ENCODE measurements around the gene PSMC3.

Gene PSMC3

GRCh38 chr11:47388697-47389576 is 37.3 kb downstream of the PSMC3 start:
- Histone ChIP-seq H3K9ac (ENCODE audit: low read depth, low read length, poor library complexity) (peak overlapping the region; percentile 57), H3K79me1 (ENCODE audit: low read depth, low read length) (no peaks in the 10 kb centered on the region), H3K27me3 (ENCODE audit: control insufficient read depth in 3 of 3, insufficient read depth in 3 of 3, low read depth in 1 of 3, low read length in 3 of 3) (peaks cover 0 to 5% (median 0%) of the 10 kb centered on the region in 3 experiments), H3K4me2 (ENCODE audit: insufficient read depth, low read length, poor library complexity, severe bottlenecking) (no peak overlapping the region), H3K4me3 (ENCODE audit: low read length in 2 of 2) (no peak overlapping the region), H3K14ac (ENCODE audit: low read length) (no peak overlapping the region), H4K91ac (ENCODE audit: low read depth, low read length, poor library complexity) (no peak overlapping the region), H3K4me1 (ENCODE audit: control insufficient read depth in 2 of 2, insufficient read depth in 1 of 2, low read depth in 1 of 2, low read length in 2 of 2) (peaks cover 0 to 6% of the 10 kb centered on the region in 2 donors), H3K36me3 (replicated peaks in 1 of 2; ENCODE audit: control insufficient read depth in 2 of 2, insufficient read depth in 2 of 2, low read length in 2 of 2) (no peaks in the 10 kb centered on the region), H2BK12ac (ENCODE audit: low read length) (no peak overlapping the region), H2BK15ac (ENCODE audit: low read length) (peak overlapping the region; percentile 90), H3K9me3 (replicated peaks in 1 of 2; ENCODE audit: control insufficient read depth in 2 of 2, insufficient read depth in 1 of 2, low read depth in 1 of 2, low read length in 2 of 2) (no peaks in the 10 kb centered on the region), H2AK5ac (ENCODE audit: low read depth, low read length) (peak overlapping the region; percentile 71), H3K4ac (ENCODE audit: low read length) (no peak overlapping the region), H2AFZ (ENCODE audit: low read length) (peak overlapping the region; percentile 72), H2BK5ac (ENCODE audit: low read length) (peak overlapping the region; percentile 26), H3K23ac (ENCODE audit: low read depth, low read length, poor library complexity) (peak overlapping the region; percentile 35), H3K27ac (replicated peaks; ENCODE audit: low read length) (no peak overlapping the region), H4K8ac (ENCODE audit: low read depth, low read length) (peak overlapping the region; percentile 33), H2BK120ac (ENCODE audit: low read depth, low read length) (no peak overlapping the region), H3K18ac (ENCODE audit: low read length) (peak overlapping the region; percentile 92)
- DNase-seq (ENCODE audit: low spot score) = no peak
- WGBS, 2 donors (ENCODE audit: extremely low coverage in 2 of 2, insufficient read length in 2 of 2, insufficient replicate concordance in 1 of 2) = no CpG with 5 or more reads among the region's 28 CpGs

- peak overlapping the region; percentile 33 for H4K8ac ChIP-seq (ENCODE audit: low read depth, low read length)
- H3K4me3 ChIP-seq (ENCODE audit: low read length in 2 of 2) = no peak overlapping the region
- no peak for DNase-seq (ENCODE audit: low spot score)
- WGBS, 2 donors (ENCODE audit: extremely low coverage in 2 of 2, insufficient read length in 2 of 2, insufficient replicate concordance in 1 of 2) = no CpG with 5 or more reads among the region's 13 CpGs
- peak overlapping the region; percentile 72 for H3K18ac ChIP-seq (ENCODE audit: low read length)
- no peak overlapping the region for H2BK120ac ChIP-seq (ENCODE audit: low read depth, low read length)
- no peaks in the 10 kb centered on the region for H3K79me1 ChIP-seq (ENCODE audit: low read depth, low read length)
- H3K9ac ChIP-seq (ENCODE audit: low read depth, low read length, poor library complexity) = peak overlapping the region; percentile 32
- H2AFZ ChIP-seq (ENCODE audit: low read length) = peak overlapping the region; percentile 72
- no peak overlapping the region for H3K14ac ChIP-seq (ENCODE audit: low read length)
- peaks cover 0 to 5% (median 0%) of the 10 kb centered on the region in 3 experiments for H3K27me3 ChIP-seq (ENCODE audit: control insufficient read depth in 3 of 3, insufficient read depth in 3 of 3, low read depth in 1 of 3, low read length in 3 of 3)
- no peak overlapping the region for H3K4me2 ChIP-seq (ENCODE audit: insufficient read depth, low read length, poor library complexity, severe bottlenecking)
- H3K9me3 ChIP-seq (replicated peaks in 1 of 2; ENCODE audit: control insufficient read depth in 2 of 2, insufficient read depth in 1 of 2, low read depth in 1 of 2, low read length in 2 of 2) = no peaks in the 10 kb centered on the region
- H3K36me3 ChIP-seq (replicated peaks in 1 of 2; ENCODE audit: control insufficient read depth in 2 of 2, insufficient read depth in 2 of 2, low read length in 2 of 2) = no peaks in the 10 kb centered on the region
- no peak overlapping the region for H3K4ac ChIP-seq (ENCODE audit: low read length)
- peak overlapping the region; percentile 18 for H2BK12ac ChIP-seq (ENCODE audit: low read length)
- H2BK15ac ChIP-seq (ENCODE audit: low read length) = no peak overlapping the region
- peak overlapping the region; percentile 24 for H2AK5ac ChIP-seq (ENCODE audit: low read depth, low read length)
- no peak overlapping the region for H4K91ac ChIP-seq (ENCODE audit: low read depth, low read length, poor library complexity)
- peaks cover 0 to 6% of the 10 kb centered on the region in 2 donors for H3K4me1 ChIP-seq (ENCODE audit: control insufficient read depth in 2 of 2, insufficient read depth in 1 of 2, low read depth in 1 of 2, low read length in 2 of 2)
- no peak overlapping the region for H2BK5ac ChIP-seq (ENCODE audit: low read length)
- H3K23ac ChIP-seq (ENCODE audit: low read depth, low read length, poor library complexity) = no peak overlapping the region
- no peak overlapping the region for H3K27ac ChIP-seq (replicated peaks; ENCODE audit: low read length)
Measured at GRCh38 chr11:47387944-47388696, 38.1 kb downstream of the PSMC3 start.

DNA sequence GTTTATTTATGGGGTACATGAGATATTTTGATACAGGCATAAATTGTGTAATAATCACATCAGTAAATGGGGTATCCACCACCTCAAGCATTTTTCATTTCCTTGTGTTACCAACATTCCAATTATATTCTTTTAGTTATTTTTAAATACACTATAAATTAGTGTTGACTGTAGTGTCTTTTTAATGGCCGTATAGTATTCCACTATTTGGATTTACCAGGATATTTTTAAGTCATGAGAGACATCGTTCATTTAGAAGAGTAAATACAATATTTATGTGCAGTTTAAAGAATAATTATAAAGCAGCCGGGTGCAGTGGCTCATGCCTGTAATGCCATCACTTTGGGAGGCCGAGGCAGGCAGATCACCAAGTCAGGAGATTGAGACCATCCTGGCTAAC is 41.7 kb downstream of the PSMC3 start:
- no peaks in the 10 kb centered on the region for H3K9me3 ChIP-seq (replicated peaks in 1 of 2; ENCODE audit: control insufficient read depth in 2 of 2, insufficient read depth in 1 of 2, low read depth in 1 of 2, low read length in 2 of 2)
- peaks cover 0 to 6% of the 10 kb centered on the region in 2 donors for H3K4me1 ChIP-seq (ENCODE audit: control insufficient read depth in 2 of 2, insufficient read depth in 1 of 2, low read depth in 1 of 2, low read length in 2 of 2)
- H3K27me3 ChIP-seq (ENCODE audit: control insufficient read depth in 3 of 3, insufficient read depth in 3 of 3, low read depth in 1 of 3, low read length in 3 of 3) = peaks cover 0 to 5% (median 0%) of the 10 kb centered on the region in 3 experiments
- no peak overlapping the region for H3K4me2 ChIP-seq (ENCODE audit: insufficient read depth, low read length, poor library complexity, severe bottlenecking)
- no peak overlapping the region for H3K4me3 ChIP-seq (ENCODE audit: low read length in 2 of 2)
- no peak overlapping the region for H3K4ac ChIP-seq (ENCODE audit: low read length)
- no peak overlapping the region for H4K8ac ChIP-seq (ENCODE audit: low read depth, low read length)
- no peak overlapping the region for H2BK120ac ChIP-seq (ENCODE audit: low read depth, low read length)
- H2BK15ac ChIP-seq (ENCODE audit: low read length) = no peak overlapping the region
- no peak for DNase-seq (ENCODE audit: low spot score)
- no peak overlapping the region for H2BK5ac ChIP-seq (ENCODE audit: low read length)
- H3K79me1 ChIP-seq (ENCODE audit: low read depth, low read length) = no peaks in the 10 kb centered on the region
- no peak overlapping the region for H2BK12ac ChIP-seq (ENCODE audit: low read length)
- no peak overlapping the region for H4K91ac ChIP-seq (ENCODE audit: low read depth, low read length, poor library complexity)
- H2AK5ac ChIP-seq (ENCODE audit: low read depth, low read length) = no peak overlapping the region
- H3K23ac ChIP-seq (ENCODE audit: low read depth, low read length, poor library complexity) = no peak overlapping the region
- H2AFZ ChIP-seq (ENCODE audit: low read length) = no peak overlapping the region
- no peak overlapping the region for H3K18ac ChIP-seq (ENCODE audit: low read length)
- no peak overlapping the region for H3K9ac ChIP-seq (ENCODE audit: low read depth, low read length, poor library complexity)
- no peaks in the 10 kb centered on the region for H3K36me3 ChIP-seq (replicated peaks in 1 of 2; ENCODE audit: control insufficient read depth in 2 of 2, insufficient read depth in 2 of 2, low read length in 2 of 2)
- H3K14ac ChIP-seq (ENCODE audit: low read length) = no peak overlapping the region
- no CpG with 5 or more reads among the region's 4 CpGs for WGBS, 2 donors (ENCODE audit: extremely low coverage in 2 of 2, insufficient read length in 2 of 2, insufficient replicate concordance in 1 of 2)
- H3K27ac ChIP-seq (replicated peaks; ENCODE audit: low read length) = no peak overlapping the region

DNA sequence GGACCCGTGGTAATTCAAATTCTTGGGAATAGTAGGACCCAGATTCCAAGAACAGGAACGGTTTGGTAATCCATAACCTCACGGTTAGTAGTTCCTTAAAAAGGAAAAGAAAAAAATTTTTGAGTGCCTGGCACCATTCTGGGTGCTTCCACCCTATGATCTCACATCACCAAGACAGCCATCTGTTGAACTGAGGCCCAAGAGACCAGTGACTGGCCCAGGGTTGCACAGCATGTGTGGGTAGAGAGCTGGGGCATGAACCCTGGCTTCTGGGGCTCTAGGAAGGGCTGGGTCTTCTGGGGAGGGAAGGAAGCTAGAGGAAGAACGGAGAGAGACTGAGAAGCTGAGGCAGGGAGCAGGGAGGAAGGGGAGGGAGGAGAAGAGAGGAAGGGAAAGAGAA is 43.2 kb downstream of the PSMC3 start:
- H4K8ac ChIP-seq (ENCODE audit: low read depth, low read length) = no peak overlapping the region
- H2AK5ac ChIP-seq (ENCODE audit: low read depth, low read length) = peak overlapping the region; percentile 84
- no peaks in the 10 kb centered on the region for H3K36me3 ChIP-seq (replicated peaks in 1 of 2; ENCODE audit: control insufficient read depth in 2 of 2, insufficient read depth in 2 of 2, low read length in 2 of 2)
- no peak overlapping the region for H2BK5ac ChIP-seq (ENCODE audit: low read length)
- H3K9me3 ChIP-seq (replicated peaks in 1 of 2; ENCODE audit: control insufficient read depth in 2 of 2, insufficient read depth in 1 of 2, low read depth in 1 of 2, low read length in 2 of 2) = no peaks in the 10 kb centered on the region
- H3K23ac ChIP-seq (ENCODE audit: low read depth, low read length, poor library complexity) = peak overlapping the region; percentile 71
- H2AFZ ChIP-seq (ENCODE audit: low read length) = no peak overlapping the region
- H3K27ac ChIP-seq (replicated peaks; ENCODE audit: low read length) = no peak overlapping the region
- H3K9ac ChIP-seq (ENCODE audit: low read depth, low read length, poor library complexity) = no peak overlapping the region
- no peaks in the 10 kb centered on the region for H3K79me1 ChIP-seq (ENCODE audit: low read depth, low read length)
- no peak overlapping the region for H3K4me3 ChIP-seq (ENCODE audit: low read length in 2 of 2)
- H3K4me2 ChIP-seq (ENCODE audit: insufficient read depth, low read length, poor library complexity, severe bottlenecking) = no peak overlapping the region
- H3K4me1 ChIP-seq (ENCODE audit: control insufficient read depth in 2 of 2, insufficient read depth in 1 of 2, low read depth in 1 of 2, low read length in 2 of 2) = no peaks in the 10 kb centered on the region
- no peaks in the 10 kb centered on the region for H3K27me3 ChIP-seq (ENCODE audit: control insufficient read depth in 3 of 3, insufficient read depth in 3 of 3, low read depth in 1 of 3, low read length in 3 of 3)
- no peak overlapping the region for H2BK12ac ChIP-seq (ENCODE audit: low read length)
- WGBS, 2 donors (ENCODE audit: extremely low coverage in 2 of 2, insufficient read length in 2 of 2, insufficient replicate concordance in 1 of 2) = no CpG with 5 or more reads among the region's 4 CpGs
- peak overlapping the region; percentile 53 for H3K4ac ChIP-seq (ENCODE audit: low read length)
- peak overlapping the region; percentile 4 for H2BK120ac ChIP-seq (ENCODE audit: low read depth, low read length)
- DNase-seq (ENCODE audit: low spot score) = no peak
- no peak overlapping the region for H2BK15ac ChIP-seq (ENCODE audit: low read length)
- H3K14ac ChIP-seq (ENCODE audit: low read length) = peak overlapping the region; percentile 21
- no peak overlapping the region for H3K18ac ChIP-seq (ENCODE audit: low read length)
- H4K91ac ChIP-seq (ENCODE audit: low read depth, low read length, poor library complexity) = peak overlapping the region; percentile 72
